T-cell (primary cell): Measurements from ENCODE around the gene MPIG6B. TPM values are rescaled to one million over a fixed set of nuclear protein-coding genes. Genes with fewer than 3 reads are reported as not detected.

Experiments used
- ATAC-seq, 4 experiments: fragments of 200-7000 bp in 3 of 4; fragments of 150-1000 bp in 1 of 4; cut with Tn5 transposase; replicated peaks in 1 of 4; 1 replicate in 3 of 4; 2 replicates in 1 of 4; pipeline ENCODE4 v1.10.0; 2021; ENCODE audit warnings: moderate library complexity in 3 of 4, mild to moderate bottlenecking in 2 of 4, moderate number of reproducible peaks in 1 of 4
- CTCF ChIA-PET, 2 donors: fragments of 300-600 bp; sonication (Branson Sonifier 250); formaldehyde crosslinking; loops; one replicate each; lab custom pipeline; 2022; ENCODE audit warnings: antibody characterized with exemption in 2 of 2; lab: Charles Lee
- POLR2A ChIA-PET, 2 donors: fragments of 300-600 bp; sonication (Branson Sonifier 250); formaldehyde crosslinking; loops; one replicate each; lab custom pipeline; 2022; ENCODE audit warnings: antibody characterized with exemption in 2 of 2; lab: Charles Lee
- DNase-seq, 35 experiments: peaks; one replicate each; pipeline versions ENCODE4 v3.0.0 to v3.0.0-alpha.2; 2013 to 2023
- H3K27ac ChIP-seq: one replicate; pipeline ENCODE4 v1.5.1; 2013; ENCODE audit warnings: low read length
- H3K27me3 ChIP-seq, 2 experiments: replicated peaks in 1 of 2; 1 replicate in 1 of 2; 2 replicates in 1 of 2; pipeline versions ENCODE4 v1.6.1 to v1.7.0; 2013; ENCODE audit warnings: low read length in 1 of 2, mixed read lengths in 1 of 2; ENCODE audit not compliant: control insufficient read depth in 2 of 2, insufficient read depth in 2 of 2; ENCODE audit errors: extremely low read depth in 1 of 2
- H3K36me3 ChIP-seq, 2 donors: 1 replicate in 1 of 2; 2 replicates in 1 of 2; pipeline versions ENCODE4 v1.6.1 to v1.7.0; 2013; ENCODE audit warnings: low read length in 1 of 2; ENCODE audit not compliant: control insufficient read depth in 2 of 2, insufficient read depth in 1 of 2; ENCODE audit errors: extremely low read depth in 1 of 2
- H3K4me1 ChIP-seq, 2 experiments: 1 replicate in 1 of 2; 2 replicates in 1 of 2; pipeline versions ENCODE4 v1.6.1 to v1.7.0; 2013; ENCODE audit warnings: low read length in 2 of 2, mixed read lengths in 1 of 2; ENCODE audit not compliant: insufficient read depth in 2 of 2, control insufficient read depth in 1 of 2; ENCODE audit errors: extremely low read depth in 1 of 2
- H3K4me3 ChIP-seq, 2 donors: 1 replicate in 1 of 2; 2 replicates in 1 of 2; pipeline versions ENCODE4 v1.5.1 to v1.7.0; 2013; ENCODE audit warnings: mild to moderate bottlenecking in 2 of 2, low read length in 1 of 2, moderate library complexity in 1 of 2; ENCODE audit not compliant: control insufficient read depth in 1 of 2; ENCODE audit errors: extremely low read depth in 1 of 2
- H3K9me3 ChIP-seq: 2 replicates; pipeline ENCODE4 v1.7.0; 2013
- H3K27ac Mint-ChIP-seq, 2 donors: one replicate each; pipeline ENCODE4 v1.8.0; 2020 to 2021; ENCODE audit warnings: mild to moderate bottlenecking in 2 of 2, mixed read lengths in 2 of 2
- H3K27me3 Mint-ChIP-seq, 2 donors: one replicate each; pipeline ENCODE4 v1.8.0; 2021 to 2022; ENCODE audit warnings: mixed read lengths in 2 of 2
- H3K36me3 Mint-ChIP-seq: one replicate; pipeline ENCODE4 v1.8.0; 2021; ENCODE audit warnings: mixed read lengths
- H3K4me1 Mint-ChIP-seq, 3 donors: one replicate each; pipeline ENCODE4 v1.8.0; 2020 to 2022; ENCODE audit warnings: mixed read lengths in 3 of 3, mild to moderate bottlenecking in 1 of 3
- H3K4me3 Mint-ChIP-seq, 3 donors: one replicate each; pipeline ENCODE4 v1.8.0; 2020 to 2022; ENCODE audit warnings: mild to moderate bottlenecking in 3 of 3, mixed read lengths in 3 of 3, moderate library complexity in 3 of 3
- H3K9me3 Mint-ChIP-seq, 3 donors: one replicate each; pipeline ENCODE4 v1.8.0; 2020 to 2022; ENCODE audit warnings: mixed read lengths in 3 of 3
- WGBS: methylation state at CpG from one replicate; pipeline ENCODE4 v1.1.5; 2013; ENCODE audit warnings: missing lambda C conversion rate; ENCODE audit not compliant: insufficient coverage; 5-methylcytosine and 5-hydroxymethylcytosine counted together
- total RNA-seq, 35 experiments: library from RNA in 6 of 35; stranded (reverse) in 6 of 35; fragments of 120-200 nt in 1 of 35; gene quantifications; one replicate each; pipeline versions ENCODE4 v1.2.1 to v1.2.4 and lab custom pipeline; 2013 to 2026

Gene MPIG6B
- total RNA-seq, 5 donors from 2014 or later (not counting 1 experiment from before 2014, with no cell fraction given) = 0.26 to 2.6 (median 0.30) TPM

DNA sequence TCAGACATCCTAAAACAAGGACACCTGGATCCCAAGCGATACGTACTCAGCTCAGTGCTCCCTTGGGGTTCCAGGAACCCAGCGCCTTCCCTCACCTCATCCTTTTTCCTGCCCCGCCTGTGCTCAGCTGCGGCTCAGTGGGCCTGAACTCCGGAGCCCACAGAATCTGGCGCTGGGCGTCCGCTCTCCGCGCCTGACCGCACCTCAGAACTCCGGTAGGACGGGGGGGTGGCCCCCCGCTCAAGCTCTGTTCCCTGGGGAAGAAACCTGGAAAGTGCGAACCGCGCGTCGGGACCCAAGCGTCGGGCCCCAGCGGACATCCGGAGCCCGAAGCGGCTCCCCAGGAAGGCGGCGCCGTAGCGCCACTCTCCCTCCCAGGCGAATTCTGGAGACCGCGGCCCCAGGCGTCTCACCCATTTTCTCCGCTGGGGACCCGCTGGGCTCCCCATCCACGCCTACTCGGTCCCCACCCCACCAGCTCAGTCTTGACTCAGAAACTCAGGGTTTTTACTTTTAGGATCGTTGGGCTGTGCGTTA lies 42.0 kb upstream of the MPIG6B start:
- H3K4me3 ChIP-seq = peak overlapping the region; percentile 49 to 64
- no peaks in the 10 kb centered on the region for H3K9me3 ChIP-seq

DNA sequence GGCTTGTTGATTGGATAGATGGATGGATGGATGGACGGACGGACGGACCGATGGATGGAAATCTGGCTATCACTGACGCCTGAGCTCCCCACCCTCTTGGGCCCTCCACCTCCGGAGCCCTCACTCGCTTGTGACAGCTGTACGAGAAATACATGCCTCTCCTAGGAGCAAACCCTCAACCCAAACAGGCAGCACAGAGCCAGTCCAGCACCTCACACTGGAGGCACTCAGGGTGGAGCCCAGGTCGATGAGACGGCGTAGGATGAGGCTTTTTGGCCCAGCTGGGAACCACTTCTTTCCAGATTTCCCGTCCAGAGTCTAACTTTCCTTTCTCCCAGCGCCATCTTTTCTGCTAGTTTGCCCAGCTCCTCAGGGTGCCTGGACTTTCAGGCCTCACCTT lies 39.6 kb upstream of the MPIG6B start:
- ChIA-PET CTCF (no interaction called here), POLR2A (no interaction called here)
- ATAC-seq = no peak
- H3K4me3 Mint-ChIP-seq = no peak overlapping the region
- DNase-seq = no peak
- no peaks in the 10 kb centered on the region for H3K27me3 Mint-ChIP-seq
- Histone ChIP-seq H3K36me3 (peaks cover 3 to 25% of the 10 kb centered on the region in 2 donors), H3K4me3 (no peak overlapping the region), H3K9me3 (no peaks in the 10 kb centered on the region), H3K27me3 (no peaks in the 10 kb centered on the region), H3K4me1 (peaks cover 0 to 21% of the 10 kb centered on the region in 2 experiments), H3K27ac (no peak overlapping the region)
- H3K36me3 Mint-ChIP-seq = peaks cover 17% of the 10 kb centered on the region
- H3K9me3 Mint-ChIP-seq = no peaks in the 10 kb centered on the region
- H3K4me1 Mint-ChIP-seq = peaks cover 16 to 23% (median 18%) of the 10 kb centered on the region in 3 donors
- no peak overlapping the region for H3K27ac Mint-ChIP-seq
- WGBS = 94% methylated on average over 10 of the region's 13 CpGs

More for the DNA sequence above, 42.0 kb upstream of the MPIG6B start:
- Mint-ChIP-seq H3K27ac (peak overlapping the region; percentile 45 to 85), H3K36me3 (peaks cover 2% of the 10 kb centered on the region), H3K4me1 (peaks cover 16 to 23% (median 18%) of the 10 kb centered on the region in 3 donors), H3K27me3 (no peaks in the 10 kb centered on the region), H3K9me3 (no peaks in the 10 kb centered on the region), H3K4me3 (peak overlapping the region; percentile 84 to 91 (median 86))
- Histone ChIP-seq H3K27ac (peak overlapping the region; percentile 5), H3K4me1 (peaks cover 0 to 21% of the 10 kb centered on the region in 2 experiments), H3K27me3 (no peaks in the 10 kb centered on the region), H3K36me3 (peaks cover 0 to 2% of the 10 kb centered on the region in 2 donors)
- POLR2A ChIA-PET = no interaction called here
- ATAC-seq (peak; percentile 62 to 73 (median 68)), DNase-seq (peak in 16 of 35 experiments; percentile 12 to 60 (median 31))
- CTCF ChIA-PET = interaction anchor here in 1 of 2 donors (0.6 kb wide), 2 partner anchors 107 to 148 kb away, joined by 5 to 6 read pairs; no protein-coding TSS in a partner anchor
- 0% methylated on average over 35 of the region's 40 CpGs for WGBS

- no peaks in the 10 kb centered on the region for H3K27me3 ChIP-seq
- H3K9me3 Mint-ChIP-seq = no peaks in the 10 kb centered on the region
- DNase-seq (no peak), ATAC-seq (no peak)
- no peak overlapping the region for H3K27ac ChIP-seq
- peaks cover 2 to 5% (median 3%) of the 10 kb centered on the region in 3 donors for H3K4me1 Mint-ChIP-seq
- H3K9me3 ChIP-seq = no peaks in the 10 kb centered on the region
- peaks cover 0 to 6% of the 10 kb centered on the region in 2 experiments for H3K4me1 ChIP-seq
- no peak overlapping the region for H3K4me3 ChIP-seq
- peaks cover 10 to 54% of the 10 kb centered on the region in 2 donors for H3K36me3 ChIP-seq
- peaks cover 38% of the 10 kb centered on the region for H3K36me3 Mint-ChIP-seq
- 100% methylated on average over 3 of the region's 5 CpGs for WGBS
- no peak overlapping the region for H3K4me3 Mint-ChIP-seq
- peak overlapping the region; percentile 28 to 36 for H3K27ac Mint-ChIP-seq
- ChIA-PET POLR2A (no interaction called here), CTCF (no interaction called here)
- H3K27me3 Mint-ChIP-seq = no peaks in the 10 kb centered on the region
Observed at GRCh38 chr6:31686483-31686882, 36.7 kb upstream of the MPIG6B start.

- Histone ChIP-seq H3K4me1 (no peaks in the 10 kb centered on the region), H3K27ac (no peak overlapping the region), H3K36me3 (peaks cover 11 to 60% of the 10 kb centered on the region in 2 donors), H3K27me3 (no peaks in the 10 kb centered on the region), H3K9me3 (no peaks in the 10 kb centered on the region), H3K4me3 (no peak overlapping the region)
- no peak overlapping the region for H3K4me3 Mint-ChIP-seq
- no peak overlapping the region for H3K27ac Mint-ChIP-seq
- CTCF ChIA-PET = no interaction called here
- H3K27me3 Mint-ChIP-seq = no peaks in the 10 kb centered on the region
- no peaks in the 10 kb centered on the region for H3K4me1 Mint-ChIP-seq
- H3K36me3 Mint-ChIP-seq = peaks cover 41% of the 10 kb centered on the region
- POLR2A ChIA-PET = no interaction called here
- DNase-seq (no peak), ATAC-seq (no peak)
- 97% methylated on average over 4 of the region's 8 CpGs for WGBS
- no peaks in the 10 kb centered on the region for H3K9me3 Mint-ChIP-seq
Observed at GRCh38 chr6:31687321-31687720, 35.9 kb upstream of the MPIG6B start.

- ATAC-seq (no peak), DNase-seq (no peak)
- POLR2A ChIA-PET = no interaction called here
- H3K36me3 ChIP-seq = peaks cover 19 to 68% of the 10 kb centered on the region in 2 donors
- Mint-ChIP-seq H3K4me3 (no peak overlapping the region), H3K9me3 (no peaks in the 10 kb centered on the region), H3K36me3 (peaks cover 46% of the 10 kb centered on the region), H3K27me3 (no peaks in the 10 kb centered on the region), H3K4me1 (no peaks in the 10 kb centered on the region), H3K27ac (no peak overlapping the region)
- H3K9me3 ChIP-seq = no peaks in the 10 kb centered on the region
- no peaks in the 10 kb centered on the region for H3K4me1 ChIP-seq
- no peaks in the 10 kb centered on the region for H3K27me3 ChIP-seq
- no peak overlapping the region for H3K27ac ChIP-seq
- 98% methylated on average over 4 of the region's 14 CpGs for WGBS
- H3K4me3 ChIP-seq = no peak overlapping the region
- CTCF ChIA-PET = no interaction called here
Observed at GRCh38 chr6:31687860-31688693, 35.1 kb upstream of the MPIG6B start.

DNA sequence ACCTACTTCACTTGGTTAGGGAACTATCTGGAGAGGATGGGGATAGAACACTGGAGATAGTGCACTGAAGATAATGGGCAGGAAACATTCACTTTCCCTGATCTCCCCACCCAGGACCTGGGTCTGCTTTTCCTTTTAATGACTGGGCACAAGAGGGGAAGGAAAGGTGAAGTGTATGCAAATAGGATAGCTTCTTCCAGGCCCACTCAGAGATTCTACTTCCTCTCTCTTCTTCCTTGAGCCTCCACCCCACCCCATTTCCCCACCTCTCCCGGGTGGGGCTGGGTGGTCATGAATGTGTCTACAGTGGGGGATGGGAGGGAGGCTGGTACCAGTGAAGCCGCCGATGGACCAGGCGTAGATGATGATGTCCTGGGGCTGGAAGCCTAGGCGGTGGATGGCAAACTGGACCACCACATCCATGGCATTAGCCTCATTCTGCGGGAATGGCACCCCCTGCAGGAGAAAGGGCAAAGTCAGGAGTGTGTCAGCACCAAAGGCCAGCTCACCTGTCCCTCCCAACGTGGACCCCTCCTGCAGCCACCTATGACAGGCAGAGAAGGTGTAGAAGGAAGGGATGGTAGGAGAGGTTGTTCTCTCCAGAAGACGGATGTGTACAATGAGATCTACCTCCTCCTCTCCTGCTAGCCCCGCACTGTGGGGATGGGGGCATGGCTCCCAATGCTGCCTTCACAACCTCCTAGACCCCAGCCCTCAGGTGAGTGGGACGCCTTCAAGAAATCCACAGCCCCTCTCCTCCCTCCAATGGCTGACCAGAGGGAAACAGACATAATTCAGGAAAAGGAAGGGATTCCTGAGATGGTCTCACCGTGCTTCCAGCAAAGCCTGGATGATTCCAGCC lies 33.7 kb upstream of the MPIG6B start:
- 98% methylated on average over 5 of the region's 11 CpGs for WGBS
- Mint-ChIP-seq H3K27ac (peak overlapping the region in 1 of 2 donors; percentile 43), H3K36me3 (peaks cover 49% of the 10 kb centered on the region), H3K4me3 (no peak overlapping the region), H3K9me3 (no peaks in the 10 kb centered on the region), H3K27me3 (no peaks in the 10 kb centered on the region), H3K4me1 (no peaks in the 10 kb centered on the region)
- Histone ChIP-seq H3K27me3 (no peaks in the 10 kb centered on the region), H3K36me3 (peaks cover 25 to 80% of the 10 kb centered on the region in 2 donors), H3K27ac (no peak overlapping the region), H3K4me3 (no peak overlapping the region), H3K9me3 (no peaks in the 10 kb centered on the region), H3K4me1 (no peaks in the 10 kb centered on the region)
- ChIA-PET POLR2A (interaction anchor here in 1 of 2 donors (0.6 kb wide), 1 partner anchor 66 kb away, joined by 3 read pairs; no protein-coding TSS in a partner anchor), CTCF (no interaction called here)
- peak in 2 of 35 experiments; percentile 19 to 27 for DNase-seq
- peak in 1 of 4 experiments; percentile 26 for ATAC-seq
